Nucleus accumbens (tissue), 56 donors: ENCODE data around the gene THOC2.
A peak's percentile ranks its signal among the peaks of the same experiment; 100 is the strongest.
"Not testable (repeated sequence)": the region's sequence is repeated elsewhere in the genome, so short reads cannot be mapped to it uniquely, and the experiment has no call there.

Source experiments
- DNase-seq, 56 donors: peaks; one replicate each; lab custom pipeline; 2025; lab: John Stamatoyannopoulos, UW

THOC2 gene, protein sequence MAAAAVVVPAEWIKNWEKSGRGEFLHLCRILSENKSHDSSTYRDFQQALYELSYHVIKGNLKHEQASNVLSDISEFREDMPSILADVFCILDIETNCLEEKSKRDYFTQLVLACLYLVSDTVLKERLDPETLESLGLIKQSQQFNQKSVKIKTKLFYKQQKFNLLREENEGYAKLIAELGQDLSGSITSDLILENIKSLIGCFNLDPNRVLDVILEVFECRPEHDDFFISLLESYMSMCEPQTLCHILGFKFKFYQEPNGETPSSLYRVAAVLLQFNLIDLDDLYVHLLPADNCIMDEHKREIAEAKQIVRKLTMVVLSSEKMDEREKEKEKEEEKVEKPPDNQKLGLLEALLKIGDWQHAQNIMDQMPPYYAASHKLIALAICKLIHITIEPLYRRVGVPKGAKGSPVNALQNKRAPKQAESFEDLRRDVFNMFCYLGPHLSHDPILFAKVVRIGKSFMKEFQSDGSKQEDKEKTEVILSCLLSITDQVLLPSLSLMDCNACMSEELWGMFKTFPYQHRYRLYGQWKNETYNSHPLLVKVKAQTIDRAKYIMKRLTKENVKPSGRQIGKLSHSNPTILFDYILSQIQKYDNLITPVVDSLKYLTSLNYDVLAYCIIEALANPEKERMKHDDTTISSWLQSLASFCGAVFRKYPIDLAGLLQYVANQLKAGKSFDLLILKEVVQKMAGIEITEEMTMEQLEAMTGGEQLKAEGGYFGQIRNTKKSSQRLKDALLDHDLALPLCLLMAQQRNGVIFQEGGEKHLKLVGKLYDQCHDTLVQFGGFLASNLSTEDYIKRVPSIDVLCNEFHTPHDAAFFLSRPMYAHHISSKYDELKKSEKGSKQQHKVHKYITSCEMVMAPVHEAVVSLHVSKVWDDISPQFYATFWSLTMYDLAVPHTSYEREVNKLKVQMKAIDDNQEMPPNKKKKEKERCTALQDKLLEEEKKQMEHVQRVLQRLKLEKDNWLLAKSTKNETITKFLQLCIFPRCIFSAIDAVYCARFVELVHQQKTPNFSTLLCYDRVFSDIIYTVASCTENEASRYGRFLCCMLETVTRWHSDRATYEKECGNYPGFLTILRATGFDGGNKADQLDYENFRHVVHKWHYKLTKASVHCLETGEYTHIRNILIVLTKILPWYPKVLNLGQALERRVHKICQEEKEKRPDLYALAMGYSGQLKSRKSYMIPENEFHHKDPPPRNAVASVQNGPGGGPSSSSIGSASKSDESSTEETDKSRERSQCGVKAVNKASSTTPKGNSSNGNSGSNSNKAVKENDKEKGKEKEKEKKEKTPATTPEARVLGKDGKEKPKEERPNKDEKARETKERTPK (N-terminal part only)

DNA sequence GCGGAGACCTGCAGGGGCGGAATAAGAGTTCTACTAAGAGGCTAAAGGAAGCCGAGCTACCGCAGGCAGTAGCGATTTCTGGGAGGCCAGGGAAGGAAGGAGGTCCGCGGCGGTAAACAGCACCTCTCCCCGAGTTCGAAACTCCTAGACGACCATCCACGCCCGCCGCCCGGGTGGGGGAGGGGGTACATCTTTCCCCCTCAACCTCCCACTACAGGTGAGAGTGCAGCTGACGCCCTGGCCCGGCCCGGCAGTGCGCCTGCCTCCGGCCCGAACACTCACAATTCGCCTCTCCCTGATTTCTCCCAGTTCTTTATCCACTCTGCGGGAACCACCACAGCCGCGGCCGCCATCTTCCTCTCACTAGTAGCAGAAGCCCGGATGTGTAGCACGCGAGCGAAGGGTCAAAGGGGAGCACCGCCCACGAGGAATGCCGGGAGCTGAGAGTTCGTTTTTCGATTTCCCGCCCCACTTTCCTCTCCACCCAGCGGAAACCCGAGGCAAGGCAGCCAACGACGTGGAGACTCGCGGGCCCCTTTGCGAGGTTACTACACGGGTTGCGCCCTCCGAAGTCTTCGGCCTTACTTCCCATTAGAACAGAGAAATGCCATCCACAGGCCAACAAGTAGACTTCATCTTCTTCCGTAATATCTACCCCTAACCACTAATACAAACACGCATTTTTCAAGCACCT, at the start of gene THOC2:
Gene THOC2, minus strand, starts transcription at position 383 of the 694 bp plus-strand sequence. Its CDS starts 30 bp downstream, at position 353.
- DNase-seq: peak; percentile 3 to 90 (median 64)

- DNase-seq: not testable (repeated sequence)
Observed at GRCh38 chrX:123781786-123782185, 48.9 kb upstream of the THOC2 start.

DNA sequence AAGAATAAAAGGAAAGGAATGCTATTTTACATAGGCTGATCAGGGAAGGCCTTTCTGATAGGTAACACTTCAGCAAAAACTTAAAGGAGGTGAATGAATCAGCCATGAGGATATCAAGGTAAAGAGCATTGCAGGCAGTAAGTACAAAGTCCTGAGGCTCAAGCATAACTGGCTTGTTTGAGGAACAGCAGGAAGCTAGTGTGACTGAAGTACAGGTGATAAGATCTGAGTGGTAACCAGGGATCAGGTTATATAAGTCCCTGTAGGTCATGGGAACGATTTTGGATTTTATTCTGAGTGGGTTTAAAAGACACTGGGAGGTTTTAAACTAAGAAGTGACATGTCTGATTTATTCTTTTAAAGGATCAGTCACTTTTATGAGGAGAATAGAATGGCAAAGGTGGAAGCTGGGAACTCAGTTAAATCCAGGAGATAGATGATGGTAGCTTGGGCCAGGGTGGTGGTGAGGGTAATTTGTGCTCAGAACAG, 47.1 kb upstream of the THOC2 start:
- DNase-seq: no peak

DNA sequence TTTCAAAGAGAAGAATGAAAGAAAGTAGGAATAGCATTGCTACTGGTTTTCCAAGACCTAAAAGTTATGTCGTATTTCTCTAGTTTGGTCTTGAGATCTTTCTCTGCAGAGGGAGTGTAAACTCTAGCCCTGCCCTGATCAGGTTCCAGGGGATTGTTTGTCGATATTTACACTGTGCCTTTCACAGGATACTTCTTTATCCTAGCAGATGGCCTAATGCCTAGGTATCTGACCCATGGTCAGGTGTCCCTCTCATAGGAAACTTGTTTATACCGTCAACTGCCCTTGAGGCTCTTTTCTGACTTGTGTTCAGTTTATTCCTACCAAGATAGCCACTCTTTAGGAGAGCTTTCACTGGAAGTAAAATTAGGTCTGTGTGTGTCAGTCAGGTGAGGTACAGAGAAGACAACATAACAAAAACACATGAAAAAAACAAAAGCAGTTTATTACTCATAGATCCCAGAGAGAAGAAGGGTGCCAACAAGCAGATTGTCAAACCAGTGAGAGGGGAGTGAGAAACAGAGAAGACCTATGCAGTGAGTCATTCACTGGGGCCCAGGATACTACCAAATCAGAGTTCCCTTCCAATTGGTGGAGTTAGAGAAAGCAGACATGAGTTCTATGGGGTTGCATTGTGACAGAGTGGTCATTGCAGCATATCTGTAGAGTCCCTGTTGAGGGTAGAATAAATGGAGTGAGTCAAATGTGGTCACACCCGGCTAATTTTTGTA, 40.6 kb upstream of the THOC2 start:
- no peak for DNase-seq

- no peak for DNase-seq
Observed at GRCh38 chrX:123771449-123772064, 38.7 kb upstream of the THOC2 start.

DNA sequence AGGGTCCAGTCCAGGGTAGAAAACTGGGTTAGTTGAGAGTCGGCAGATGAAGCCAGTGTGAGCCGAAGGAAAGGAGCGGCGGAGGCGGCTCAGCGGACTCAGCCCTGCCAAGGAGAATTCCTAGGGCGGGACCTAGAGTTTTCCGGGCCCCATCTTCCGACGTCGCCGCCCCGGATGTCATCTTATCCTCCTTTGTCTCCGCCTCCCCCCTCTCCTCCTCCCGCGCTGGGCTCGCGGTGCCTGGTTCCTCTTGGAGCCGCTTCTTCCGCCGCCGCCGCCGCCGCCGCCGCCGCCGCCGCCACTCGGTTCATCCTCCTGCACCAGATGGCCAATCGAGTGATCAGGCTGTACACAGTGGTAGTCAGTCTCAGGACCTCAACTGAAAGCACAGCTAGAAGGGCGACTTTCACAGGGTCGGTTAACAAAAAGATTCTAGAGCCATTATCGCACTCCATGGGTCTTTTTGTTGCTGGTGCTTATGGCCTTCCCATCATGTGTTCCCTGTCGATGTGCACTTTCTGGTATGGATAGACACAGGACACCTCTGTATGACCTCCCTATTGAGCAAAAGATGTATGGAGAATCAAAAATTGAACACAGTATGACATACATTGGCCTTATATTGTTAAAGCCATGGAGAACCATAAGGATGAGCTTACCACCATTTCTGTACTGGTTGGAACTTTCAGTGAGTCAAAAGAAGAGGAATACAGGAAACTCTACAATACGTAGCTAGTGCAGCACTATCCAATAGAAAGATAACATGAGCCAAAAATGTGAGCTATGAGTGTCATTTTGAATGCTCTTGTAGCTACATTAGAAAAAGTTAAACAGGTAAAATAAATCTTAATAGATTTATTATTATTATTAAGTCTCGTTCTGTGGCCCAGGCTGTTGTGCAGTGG, 32.4 kb upstream of the THOC2 start:
- peak in 55 of 56 donors; percentile 4 to 87 (median 64) for DNase-seq

GRCh38 chrX:123759849-123760248, 27.0 kb upstream of the THOC2 start:
- not testable (repeated sequence) for DNase-seq

DNA sequence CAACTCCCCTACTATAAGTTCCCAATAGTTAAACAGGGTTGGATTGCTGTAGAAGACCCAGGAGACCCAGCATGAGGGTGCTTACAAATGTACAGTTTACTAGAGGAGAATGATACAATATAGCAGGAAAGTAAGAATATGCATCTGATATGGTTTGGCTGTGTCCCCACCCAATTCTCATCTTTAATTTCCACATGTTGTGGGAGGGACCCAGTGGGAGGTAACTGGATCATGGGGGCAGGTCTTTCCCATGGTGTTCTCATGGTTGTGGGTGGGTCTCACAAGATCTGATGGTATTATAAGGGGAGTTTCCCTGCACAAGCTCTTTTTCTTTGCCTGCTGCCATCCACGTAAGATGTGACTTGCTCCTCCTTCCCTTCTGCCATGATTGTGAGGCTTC, 24.9 kb upstream of the THOC2 start:
- DNase-seq: not testable (repeated sequence)

DNA sequence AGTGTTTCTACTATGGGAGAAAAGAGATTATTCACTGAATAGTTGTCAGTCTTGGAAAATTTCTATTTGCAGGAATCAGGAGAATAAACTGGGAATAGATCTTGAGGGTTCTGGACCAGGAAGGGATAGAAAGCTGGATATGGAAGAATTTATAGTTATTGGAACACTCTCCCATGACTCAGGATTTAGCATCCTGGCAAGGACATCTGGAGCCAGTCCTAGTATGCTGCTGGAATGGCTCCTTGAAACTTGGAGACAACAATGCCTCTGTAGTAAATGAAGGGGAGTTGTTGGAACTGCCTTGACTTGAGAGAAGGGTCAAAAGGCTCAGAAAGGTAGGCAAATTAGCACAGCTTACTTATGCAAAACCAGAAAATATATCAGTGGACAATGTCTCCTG, 23.5 kb upstream of the THOC2 start:
- no peak for DNase-seq

- DNase-seq: no peak
Observed at GRCh38 chrX:123755107-123755506, 22.3 kb upstream of the THOC2 start.

GRCh38 chrX:123753656-123754350, 21.0 kb upstream of the THOC2 start:
- DNase-seq: no peak

- DNase-seq: no peak
Observed at GRCh38 chrX:123749643-123750042, 16.8 kb upstream of the THOC2 start.

DNA sequence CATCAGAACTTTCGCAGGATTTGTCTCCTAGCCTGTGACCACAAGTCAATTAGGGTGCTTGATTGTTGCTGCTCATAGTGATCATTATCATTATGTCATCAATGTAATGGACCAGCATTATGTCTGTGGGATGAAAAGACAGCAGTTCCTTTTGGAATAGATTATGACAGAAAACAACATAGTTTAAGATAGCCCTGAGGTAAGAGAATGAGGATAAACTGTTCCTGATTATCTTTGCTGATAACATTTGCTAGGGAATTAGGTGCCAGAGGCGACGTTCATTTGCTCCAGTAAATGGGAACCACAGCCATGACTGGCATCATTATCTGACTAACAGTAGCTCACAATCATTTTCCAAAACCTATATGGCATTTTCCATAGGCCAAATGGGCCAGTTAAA, 12.7 kb upstream of the THOC2 start:
- no peak for DNase-seq

DNA sequence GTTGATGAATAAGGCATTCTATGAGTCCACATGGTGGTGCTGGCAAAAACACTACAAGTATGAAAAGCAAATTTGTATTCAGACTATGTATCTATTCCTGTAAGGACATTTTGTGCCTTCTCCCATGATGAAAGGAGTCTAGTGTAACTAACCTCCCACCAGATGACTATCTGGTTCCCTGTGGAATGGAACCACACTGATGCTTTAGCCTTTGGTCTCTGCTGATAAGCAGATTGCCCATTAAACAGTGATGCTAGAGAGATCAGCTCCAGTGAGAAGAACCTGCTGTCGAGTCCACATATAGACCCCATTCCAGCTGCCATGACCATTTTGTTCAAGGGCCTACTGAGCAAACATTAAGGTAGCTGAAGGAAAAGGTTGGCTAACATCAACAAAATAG, 10.5 kb upstream of the THOC2 start:
- no peak for DNase-seq

- DNase-seq: no peak
Observed at GRCh38 chrX:123742440-123742839, 9.6 kb upstream of the THOC2 start.

DNA sequence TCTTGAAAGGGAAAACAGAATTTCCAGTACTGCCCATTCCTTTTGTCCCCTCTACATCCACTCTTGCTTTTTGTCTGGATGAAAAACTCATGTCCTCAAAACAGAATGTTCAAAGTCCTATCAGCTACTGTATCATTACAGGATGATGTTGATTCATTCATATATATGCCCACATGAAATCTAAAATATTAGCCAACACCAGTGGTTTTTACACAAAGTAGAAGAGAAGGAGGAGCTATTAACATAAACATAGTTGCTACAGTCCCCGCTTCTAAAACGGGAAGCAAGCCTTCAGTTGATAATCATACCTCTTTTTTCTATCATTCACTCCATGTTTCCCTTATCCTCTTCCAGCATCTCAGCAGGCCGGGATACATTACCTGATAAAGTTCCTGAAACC, 7.7 kb upstream of the THOC2 start:
- no peak for DNase-seq

GRCh38 chrX:123740006-123740405, 7.2 kb upstream of the THOC2 start:
- DNase-seq: no peak
